GM12864 (cell line): Measurements from ENCODE around the gene CLEC3A.

Experiments
- DNase-seq: peaks from one replicate; pipeline ENCODE4 v3.0.0-alpha.2; 2011; ENCODE audit warnings: low read depth
- H3K4me3 ChIP-seq: 2 replicates; pipeline ENCODE4 v1.5.1; 2011; ENCODE audit warnings: mild to moderate bottlenecking, low read depth, low read length, control low read depth
- CTCF ChIP-seq: IDR thresholded peaks from 2 replicates; pipeline ENCODE4 v1.5.1; 2011; ENCODE audit warnings: low read depth, mild to moderate bottlenecking, moderate library complexity, low read length, control low read depth, inconsistent platforms; ENCODE audit errors: missing control alignments

The CLEC3A gene

GRCh38 chr16:78022347-78023060 lies at the start of gene CLEC3A:
Gene CLEC3A (plus strand): TSS chr16:78022548. CDS start chr16:78022627, 79 bp downstream.
- no peak within 1 kb of the TSS for H3K4me3 ChIP-seq
- TF ChIP-seq CTCF, result no peak
- no peak for DNase-seq

GRCh38 chr16:77974883-77975282 lies 47.5 kb upstream of the CLEC3A start:
- no peak for TF ChIP-seq CTCF
- H3K4me3 ChIP-seq, result no peak overlapping the region
- DNase-seq, result no peak

- H3K4me3 ChIP-seq, result no peak overlapping the region
- no peak for DNase-seq
- no peak for TF ChIP-seq CTCF
Observed at GRCh38 chr16:77975942-77976341, 46.4 kb upstream of the CLEC3A start.

GRCh38 chr16:77977339-77977738 lies 45.0 kb upstream of the CLEC3A start:
- H3K4me3 ChIP-seq, result no peak overlapping the region
- no peak for DNase-seq
- TF ChIP-seq CTCF, result no peak

- no peak for DNase-seq
- TF ChIP-seq CTCF, result no peak
- no peak overlapping the region for H3K4me3 ChIP-seq
Observed at GRCh38 chr16:77985111-77985510, 37.2 kb upstream of the CLEC3A start.

GRCh38 chr16:77986011-77986740 lies 36.2 kb upstream of the CLEC3A start:
- no peak for TF ChIP-seq CTCF
- no peak overlapping the region for H3K4me3 ChIP-seq
- no peak for DNase-seq
